Subcutaneous abdominal adipose tissue (tissue), 5 donors: ENCODE data around the gene UPP1.

Experiments
- H3K27ac ChIP-seq: one replicate; pipeline ENCODE4 v1.7.0; 2013; ENCODE audit warnings: low read depth, mild to moderate bottlenecking, inconsistent platforms, low read length, moderate library complexity
- H3K27me3 ChIP-seq, 5 donors: one replicate each; pipeline ENCODE4 v1.7.0; 2013; ENCODE audit warnings: low read length in 5 of 5, inconsistent platforms in 1 of 5; ENCODE audit not compliant: control insufficient read depth in 5 of 5, insufficient read depth in 4 of 5
- H3K36me3 ChIP-seq, 5 donors: one replicate each; pipeline ENCODE4 v1.7.0; 2013; ENCODE audit warnings: low read length in 5 of 5; ENCODE audit not compliant: control insufficient read depth in 5 of 5, insufficient read depth in 5 of 5
- H3K4me1 ChIP-seq, 5 donors: one replicate each; pipeline ENCODE4 v1.7.0; 2013; ENCODE audit warnings: low read length in 5 of 5, mild to moderate bottlenecking in 3 of 5, moderate library complexity in 1 of 5; ENCODE audit not compliant: control insufficient read depth in 5 of 5, insufficient read depth in 5 of 5
- H3K4me3 ChIP-seq, 5 donors: one replicate each; pipeline ENCODE4 v1.7.0; 2013; ENCODE audit warnings: low read length in 5 of 5, low read depth in 1 of 5
- H3K9ac ChIP-seq, 5 donors: one replicate each; pipeline ENCODE4 v1.7.0; 2013; ENCODE audit warnings: low read length in 5 of 5, mild to moderate bottlenecking in 4 of 5, moderate library complexity in 3 of 5
- H3K9me3 ChIP-seq, 5 donors: one replicate each; pipeline ENCODE4 v1.7.0; 2013; ENCODE audit warnings: low read length in 5 of 5; ENCODE audit not compliant: control insufficient read depth in 5 of 5
- donor health status: healthy.
- donor health status: healthy.
- donor health status: healthy.
- donor health status: healthy.
- donor health status: healthy.

Gene UPP1

DNA sequence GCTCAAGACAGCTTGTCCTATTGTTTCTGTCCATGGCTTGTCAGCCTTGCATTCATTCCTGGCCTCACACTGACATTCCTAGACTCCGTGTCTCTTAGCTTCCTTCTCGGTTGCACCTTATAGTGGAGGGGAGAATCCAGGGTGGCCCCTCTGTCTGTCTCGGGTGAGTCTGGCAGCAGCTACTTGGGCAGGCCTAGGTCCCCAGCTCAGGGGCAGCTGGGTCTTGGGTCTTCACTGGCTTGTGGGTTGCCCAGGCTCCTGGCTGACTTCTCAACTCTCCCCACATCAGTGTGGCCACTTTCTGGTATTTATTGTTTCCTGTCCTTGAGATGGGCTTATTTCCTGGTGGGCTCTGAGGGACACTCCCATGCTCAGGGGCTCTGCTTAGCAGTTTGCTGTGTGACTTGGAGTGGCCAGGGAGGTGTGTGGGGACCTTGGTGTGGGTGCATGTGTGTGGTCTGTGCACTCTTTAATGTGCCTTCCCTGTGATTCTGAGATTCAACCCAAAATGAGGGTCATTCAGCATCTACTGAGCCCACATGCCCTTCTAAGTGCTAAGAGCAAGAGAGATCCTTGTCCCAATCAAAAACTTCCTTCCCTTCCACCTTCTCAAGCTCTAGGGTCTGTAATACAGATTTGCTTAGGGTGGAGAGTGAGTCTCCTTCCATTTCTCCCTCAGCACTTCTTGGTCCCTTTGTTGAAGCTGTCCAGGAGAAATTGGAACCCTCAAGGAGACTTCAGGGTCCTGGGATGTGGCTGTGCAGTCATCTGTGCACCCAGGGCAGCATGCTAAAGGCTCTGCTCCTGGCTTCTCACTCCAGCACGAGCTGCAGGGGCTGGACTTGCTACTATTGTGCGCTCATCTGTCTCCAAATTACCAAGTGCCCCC is 20.1 kb downstream of the UPP1 start:
- H3K36me3 ChIP-seq = peaks cover 5 to 47% (median 39%) of the 10 kb centered on the region in 5 donors
- no peak overlapping the region for H3K27ac ChIP-seq

GRCh38 chr7:48109848-48110663 is 21.0 kb downstream of the UPP1 start:
- peaks cover 5 to 38% (median 34%) of the 10 kb centered on the region in 5 donors for H3K36me3 ChIP-seq
- H3K9me3 ChIP-seq = no peaks in the 10 kb centered on the region
- H3K27ac ChIP-seq = no peak overlapping the region
- H3K4me1 ChIP-seq = peaks cover 0 to 5% (median 0%) of the 10 kb centered on the region in 5 donors
- no peak overlapping the region for H3K4me3 ChIP-seq
- no peak overlapping the region for H3K9ac ChIP-seq
- no peaks in the 10 kb centered on the region for H3K27me3 ChIP-seq

More for the DNA sequence above, 20.1 kb downstream of the UPP1 start:
- no peaks in the 10 kb centered on the region for H3K27me3 ChIP-seq
- no peak overlapping the region for H3K4me3 ChIP-seq
- no peaks in the 10 kb centered on the region for H3K9me3 ChIP-seq
- H3K9ac ChIP-seq = no peak overlapping the region
- peaks cover 0 to 5% (median 0%) of the 10 kb centered on the region in 5 donors for H3K4me1 ChIP-seq

DNA sequence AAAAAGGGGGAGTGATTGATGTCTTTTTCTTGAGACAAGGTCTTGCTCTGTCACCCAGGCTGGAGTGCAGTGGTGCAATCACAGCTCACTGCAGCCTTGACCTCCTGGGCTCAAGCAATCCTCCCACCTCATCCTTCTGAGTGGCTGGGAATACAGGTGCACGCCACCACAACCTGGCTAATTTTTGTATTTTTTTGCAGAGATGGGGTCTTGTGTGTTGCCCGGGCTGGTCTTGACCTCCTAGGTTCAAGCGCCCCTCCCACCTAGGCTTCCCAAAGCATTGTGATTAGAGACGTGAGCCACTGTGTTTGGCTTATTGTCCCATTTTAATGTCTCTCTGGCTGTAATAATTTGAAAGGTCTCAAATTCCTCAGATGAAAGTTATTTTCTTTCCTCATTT is 21.8 kb downstream of the UPP1 start:
- peaks cover 5 to 32% (median 28%) of the 10 kb centered on the region in 5 donors for H3K36me3 ChIP-seq

DNA sequence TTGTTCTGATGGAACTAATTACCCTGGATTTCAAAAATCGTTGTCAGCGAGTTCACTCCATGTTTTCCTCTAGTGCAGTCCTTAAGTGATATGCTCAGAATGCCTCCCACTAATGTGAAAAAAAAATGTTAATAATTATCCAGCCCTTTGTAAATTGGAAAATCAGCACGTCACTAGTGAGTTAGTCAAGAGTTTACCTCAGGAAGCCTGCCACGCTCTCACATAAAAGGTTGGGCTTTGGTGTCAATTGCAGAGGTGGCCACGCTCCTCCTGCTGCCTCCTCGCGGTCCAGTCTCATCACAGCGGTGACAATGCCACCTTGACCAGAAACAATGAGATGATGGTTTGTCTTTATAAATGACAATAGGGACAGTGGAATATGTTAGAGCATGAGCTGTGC is 22.5 kb downstream of the UPP1 start:
- Histone ChIP-seq H3K9me3 (no peaks in the 10 kb centered on the region), H3K9ac (no peak overlapping the region), H3K36me3 (peaks cover 5 to 29% (median 26%) of the 10 kb centered on the region in 5 donors), H3K27ac (no peak overlapping the region), H3K4me3 (no peak overlapping the region), H3K27me3 (no peaks in the 10 kb centered on the region), H3K4me1 (peaks cover 0 to 5% (median 0%) of the 10 kb centered on the region in 5 donors)

More for the DNA sequence above, 21.8 kb downstream of the UPP1 start:
- Histone ChIP-seq H3K4me3 (no peak overlapping the region), H3K9ac (no peak overlapping the region), H3K4me1 (peaks cover 0 to 5% (median 0%) of the 10 kb centered on the region in 5 donors), H3K27ac (no peak overlapping the region), H3K9me3 (no peaks in the 10 kb centered on the region), H3K27me3 (no peaks in the 10 kb centered on the region)

GRCh38 chr7:48112401-48113165 is 23.5 kb downstream of the UPP1 start:
- Histone ChIP-seq H3K27me3 (no peaks in the 10 kb centered on the region), H3K9me3 (no peaks in the 10 kb centered on the region), H3K9ac (no peak overlapping the region), H3K4me3 (no peak overlapping the region), H3K4me1 (peaks cover 0 to 5% (median 0%) of the 10 kb centered on the region in 5 donors), H3K27ac (no peak overlapping the region), H3K36me3 (peaks cover 5 to 19% (median 16%) of the 10 kb centered on the region in 5 donors)

GRCh38 chr7:48113275-48113674 is 24.2 kb downstream of the UPP1 start:
- H3K9ac ChIP-seq = no peak overlapping the region
- H3K27me3 ChIP-seq = no peaks in the 10 kb centered on the region
- H3K4me1 ChIP-seq = peaks cover 0 to 5% (median 0%) of the 10 kb centered on the region in 5 donors
- no peak overlapping the region for H3K4me3 ChIP-seq
- peaks cover 4 to 12% (median 9%) of the 10 kb centered on the region in 5 donors for H3K36me3 ChIP-seq
- no peaks in the 10 kb centered on the region for H3K9me3 ChIP-seq
- H3K27ac ChIP-seq = no peak overlapping the region

GRCh38 chr7:48114115-48114514 is 25.1 kb downstream of the UPP1 start:
- Histone ChIP-seq H3K4me1 (peaks cover 0 to 5% (median 0%) of the 10 kb centered on the region in 5 donors), H3K4me3 (no peak overlapping the region), H3K9me3 (no peaks in the 10 kb centered on the region), H3K36me3 (peaks cover 0 to 3% (median under 1%) of the 10 kb centered on the region in 5 donors), H3K27ac (no peak overlapping the region), H3K9ac (no peak overlapping the region), H3K27me3 (no peaks in the 10 kb centered on the region)

DNA sequence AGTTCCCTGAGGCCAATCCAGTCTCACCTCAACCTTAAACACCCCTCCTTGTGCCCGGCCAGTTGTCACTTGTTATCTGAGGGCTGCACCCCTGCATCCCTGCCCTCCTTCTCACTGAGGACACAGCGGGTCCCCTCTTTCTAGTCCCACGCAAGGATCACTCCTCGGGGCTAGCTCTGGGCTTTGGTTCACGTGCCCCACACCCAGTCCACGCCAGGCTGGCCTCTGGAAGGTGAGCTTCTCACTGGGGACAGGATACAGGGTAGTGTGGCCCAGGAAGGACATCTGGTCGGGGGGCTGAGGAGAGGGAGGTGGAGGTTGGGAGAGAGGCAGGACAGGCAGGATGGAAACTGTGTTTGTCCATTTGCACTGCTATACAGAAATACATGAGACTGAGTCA is 25.5 kb downstream of the UPP1 start:
- no peaks in the 10 kb centered on the region for H3K27me3 ChIP-seq
- no peaks in the 10 kb centered on the region for H3K9me3 ChIP-seq
- peaks cover 0 to 5% (median 0%) of the 10 kb centered on the region in 5 donors for H3K4me1 ChIP-seq
- no peak overlapping the region for H3K27ac ChIP-seq
- no peaks in the 10 kb centered on the region for H3K36me3 ChIP-seq
- no peak overlapping the region for H3K9ac ChIP-seq
- H3K4me3 ChIP-seq = no peak overlapping the region

DNA sequence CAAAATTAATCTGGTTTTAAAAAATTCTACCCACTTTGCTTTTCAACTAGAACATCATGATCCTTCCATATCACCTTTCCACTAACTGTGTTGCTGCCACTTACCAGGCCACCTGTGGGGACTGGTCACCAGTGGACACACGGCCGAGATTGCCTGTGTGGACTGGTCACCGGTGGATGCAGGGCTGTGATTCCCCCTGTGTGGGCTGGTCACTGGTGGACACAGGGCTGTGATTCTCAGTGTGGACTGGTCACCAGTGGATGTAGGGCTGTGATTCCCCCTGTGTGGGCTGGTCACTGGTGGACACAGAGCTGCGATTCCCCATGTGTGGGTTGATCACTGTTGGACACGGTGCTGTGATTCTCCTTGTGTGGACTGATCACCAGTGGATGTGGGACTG is 27.0 kb downstream of the UPP1 start:
- H3K9me3 ChIP-seq = no peaks in the 10 kb centered on the region
- no peak overlapping the region for H3K9ac ChIP-seq
- H3K27ac ChIP-seq = no peak overlapping the region
- no peaks in the 10 kb centered on the region for H3K4me1 ChIP-seq
- no peaks in the 10 kb centered on the region for H3K36me3 ChIP-seq
- no peaks in the 10 kb centered on the region for H3K27me3 ChIP-seq
- no peak overlapping the region for H3K4me3 ChIP-seq
